T-helper 9 cell (primary cell): ENCODE data around the gene USP8.
"Not testable (repeated sequence)": the region's sequence is repeated elsewhere in the genome, so short reads cannot be mapped to it uniquely, and the experiment has no call there.

Experiments used
- DNase-seq: peaks from one replicate; pipeline ENCODE4 v3.0.0-alpha.2; 2020
- total RNA-seq, 2 donors: gene quantifications; one replicate each; lab custom pipeline; 2026; lab: John Stamatoyannopoulos, UW

USP8 gene
- 59.6 to 111 reads per million in 2 donors for total RNA-seq

DNA sequence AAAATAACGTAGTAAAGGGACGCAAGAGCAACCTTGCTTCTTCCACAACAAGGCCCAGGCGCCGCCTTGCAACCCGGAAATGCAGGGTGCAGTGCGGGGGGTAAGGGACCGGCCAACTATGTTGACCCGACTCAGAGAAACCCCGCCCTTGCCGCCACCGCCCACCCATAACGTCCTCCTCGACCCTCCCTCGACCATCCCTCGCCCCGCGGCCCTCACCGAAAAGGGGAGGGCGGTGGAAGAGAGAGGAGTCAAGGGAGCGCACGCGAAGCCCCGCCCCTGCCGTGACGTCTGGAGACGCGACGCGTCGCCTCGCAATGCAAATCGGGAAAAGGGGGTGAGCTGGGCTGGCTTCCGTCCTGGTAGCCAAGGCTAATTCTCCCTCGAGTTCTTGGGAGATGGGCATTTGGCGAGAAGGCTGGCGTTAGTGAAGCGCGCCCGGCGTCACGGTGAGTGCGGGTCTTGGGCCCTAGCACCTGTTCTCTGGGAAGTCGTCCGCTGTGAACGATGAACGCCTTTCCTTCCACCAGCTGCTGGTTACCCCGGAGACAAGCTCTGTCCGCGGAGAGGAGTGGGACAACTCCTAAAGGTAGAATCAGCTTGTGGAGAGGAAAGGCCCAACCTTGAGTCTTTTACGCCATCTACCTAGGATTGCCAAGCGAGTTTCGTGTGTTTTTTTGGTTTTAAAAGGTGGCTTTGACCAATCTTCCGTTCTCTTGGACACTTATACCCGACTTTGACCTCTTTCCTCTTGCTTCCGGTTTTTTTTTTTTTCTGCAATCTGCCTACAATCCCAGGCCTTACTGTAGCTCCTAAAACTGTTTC lies at the start of gene USP8:
Gene USP8, plus strand, starts transcription at position 340 of the 825 bp plus-strand sequence. CDS start 14,669 bp downstream, outside the sequence.
- DNase-seq: peak; percentile 88

DNA sequence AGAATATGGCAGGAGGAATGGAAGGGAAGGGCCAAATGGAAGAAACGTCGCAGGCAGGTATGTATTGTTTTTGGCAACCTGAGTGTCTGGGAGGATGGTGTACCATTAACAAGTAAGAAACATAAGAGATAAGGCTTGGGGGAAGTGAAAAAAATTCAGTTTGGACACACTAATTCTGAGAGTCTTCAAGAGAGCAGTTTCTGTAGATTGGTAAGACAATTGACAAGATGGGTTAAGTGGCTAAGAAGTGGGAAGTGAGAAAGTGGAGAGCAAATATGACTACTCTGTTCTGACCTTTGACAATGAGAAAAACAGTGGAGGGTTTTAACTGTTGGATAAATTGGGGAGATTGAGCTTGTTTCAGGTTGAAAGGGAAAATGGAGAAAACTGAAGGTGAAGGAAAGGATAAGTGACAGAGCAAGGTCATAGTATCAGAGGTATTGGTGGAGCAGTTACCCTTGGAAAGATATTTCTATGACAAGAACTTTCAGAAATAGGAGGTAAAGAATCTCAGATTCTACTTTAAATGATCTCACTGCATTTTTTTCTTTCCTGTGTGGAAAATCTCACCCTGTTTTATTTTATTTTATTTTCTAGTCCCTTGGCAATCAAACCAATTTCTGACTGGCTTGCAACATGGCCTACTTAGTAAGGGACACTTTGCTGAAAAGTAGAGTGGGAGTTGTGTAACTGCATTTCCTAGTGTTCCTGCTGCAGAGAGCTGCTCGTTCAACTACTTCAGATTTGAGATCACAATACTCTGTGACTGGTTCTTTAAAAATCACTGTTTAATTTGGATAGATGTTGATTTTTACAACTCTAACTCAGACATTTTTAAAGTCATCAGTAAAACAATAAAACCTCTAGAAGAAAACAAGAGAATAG lies 46.1 kb upstream of the USP8 start:
- no peak for DNase-seq

DNA sequence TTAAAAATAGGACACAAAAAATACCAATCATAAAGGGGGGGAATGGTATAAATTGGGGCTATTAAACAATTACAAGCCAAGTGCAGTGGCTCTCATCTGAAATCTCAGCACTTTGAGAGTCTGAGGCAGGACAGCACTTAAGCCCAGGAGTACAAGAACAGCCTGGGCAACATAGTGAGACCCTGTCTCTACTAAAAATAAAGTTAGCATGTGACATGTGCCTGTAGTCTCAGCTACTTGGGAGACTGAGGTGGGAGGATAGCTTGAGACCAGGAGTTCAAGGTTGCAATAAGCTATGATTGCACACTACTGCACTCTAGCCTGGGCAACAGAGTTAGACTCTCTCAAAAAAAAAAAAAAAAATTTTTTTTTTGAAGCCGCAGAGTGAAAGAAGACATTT lies 45.4 kb upstream of the USP8 start:
- DNase-seq: no peak

DNA sequence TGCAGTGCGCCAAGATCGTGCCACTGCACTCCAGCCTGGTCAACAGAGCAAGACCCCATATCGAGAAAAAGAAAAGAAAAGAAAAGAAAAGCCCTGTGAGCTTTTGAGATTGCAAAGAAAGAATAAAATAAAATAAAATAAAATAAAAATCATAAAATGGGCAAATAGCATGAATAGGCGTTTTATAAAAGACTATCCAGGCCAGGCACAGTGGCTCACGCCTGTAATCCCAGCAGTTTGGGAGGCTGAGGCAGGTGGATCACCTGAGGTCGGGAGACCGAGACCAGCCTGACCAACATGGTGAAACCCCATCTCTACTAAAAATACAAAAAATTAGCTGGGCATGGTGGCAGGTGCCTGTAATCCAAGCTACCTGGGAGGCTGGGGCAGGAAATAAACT lies 44.8 kb upstream of the USP8 start:
- not testable (repeated sequence) for DNase-seq

DNA sequence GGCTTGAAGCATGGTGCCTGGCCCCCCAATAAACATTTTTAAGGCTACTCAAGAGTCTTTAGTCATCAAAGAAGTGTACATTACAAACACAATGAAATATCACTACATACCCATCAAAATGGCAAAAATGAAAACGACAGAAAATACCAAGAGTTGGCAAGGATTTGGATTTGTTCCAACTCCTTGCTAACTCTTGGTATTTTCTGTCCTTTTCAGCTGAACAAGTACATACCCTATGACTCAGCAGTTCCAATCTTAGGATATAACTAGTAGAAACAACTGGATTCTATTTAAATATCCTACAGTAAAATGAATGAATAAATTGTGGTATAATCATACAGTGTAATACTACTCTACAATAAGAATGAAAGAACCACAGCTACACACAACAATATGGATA lies 44.1 kb upstream of the USP8 start:
- no peak for DNase-seq

DNA sequence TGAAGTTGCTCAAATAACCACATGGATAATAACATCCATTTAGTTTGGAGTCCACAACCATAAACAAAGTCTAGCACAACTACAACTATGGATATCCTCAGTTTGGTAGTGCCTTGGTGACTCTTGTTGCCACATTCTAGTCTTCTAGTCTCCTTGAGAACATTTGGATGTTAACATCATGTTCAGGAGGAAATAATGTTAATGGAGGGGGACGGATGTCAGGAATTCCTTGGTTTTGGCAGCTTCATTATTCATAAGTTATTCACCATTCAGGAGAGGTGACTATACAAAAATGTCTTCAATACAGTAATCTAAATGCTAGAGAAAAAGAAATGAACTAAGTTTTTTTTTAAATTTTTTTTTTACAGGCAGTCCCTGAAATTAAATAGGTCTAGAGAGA lies 42.8 kb upstream of the USP8 start:
- no peak for DNase-seq

DNA sequence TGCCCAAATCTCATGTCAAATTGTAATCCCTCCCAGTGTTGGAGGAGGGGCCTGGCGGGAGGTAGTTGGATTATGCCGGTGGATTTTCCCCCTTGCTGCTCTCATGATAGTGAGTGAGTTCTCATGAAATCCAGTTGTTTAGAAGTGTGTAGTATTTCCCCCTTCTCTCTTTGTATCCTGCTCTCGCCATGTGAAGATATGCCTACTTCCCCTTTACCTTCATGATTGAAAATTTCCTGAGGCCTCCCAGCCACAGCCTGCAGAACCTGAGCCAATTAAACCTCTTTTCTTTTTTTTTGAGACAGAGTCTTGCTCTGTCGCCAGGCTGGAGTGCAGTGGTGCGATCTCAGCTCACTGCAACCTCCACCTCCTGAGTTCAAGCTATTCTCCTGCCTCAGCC lies 41.8 kb upstream of the USP8 start:
- DNase-seq: not testable (repeated sequence)

DNA sequence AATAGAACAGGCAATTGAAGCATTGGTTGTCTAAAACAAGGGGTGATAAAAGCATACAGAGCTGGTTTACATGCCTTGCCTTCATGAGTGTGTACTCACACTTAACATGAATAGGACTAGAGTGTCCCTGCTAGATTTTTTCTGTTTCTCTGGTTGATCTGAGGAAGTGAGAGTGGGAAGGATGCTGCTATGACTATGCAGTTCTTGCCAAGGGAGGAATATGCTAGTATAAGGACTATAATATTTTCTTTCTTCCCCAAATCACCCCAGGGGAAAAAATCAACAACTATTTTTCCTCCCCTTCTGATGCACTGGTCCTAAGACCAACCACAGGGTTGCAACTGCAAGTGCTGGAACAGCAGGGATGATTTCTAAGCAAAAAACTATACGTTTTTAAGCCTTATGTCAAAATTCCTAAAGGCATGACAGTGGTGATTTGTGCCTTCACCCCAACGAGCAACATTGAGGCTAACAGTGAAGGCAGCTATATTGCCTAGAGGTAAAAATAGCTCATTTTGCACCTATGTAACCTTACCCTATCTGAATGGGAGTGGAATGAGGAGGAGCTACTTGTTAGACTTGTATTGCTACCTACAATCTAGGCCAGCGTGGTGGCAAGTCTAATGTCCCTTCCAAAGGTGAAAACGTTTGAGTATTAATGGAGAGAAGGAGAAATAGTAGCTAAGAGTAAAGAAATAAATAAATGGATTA lies 33.5 kb upstream of the USP8 start:
- no peak for DNase-seq

DNA sequence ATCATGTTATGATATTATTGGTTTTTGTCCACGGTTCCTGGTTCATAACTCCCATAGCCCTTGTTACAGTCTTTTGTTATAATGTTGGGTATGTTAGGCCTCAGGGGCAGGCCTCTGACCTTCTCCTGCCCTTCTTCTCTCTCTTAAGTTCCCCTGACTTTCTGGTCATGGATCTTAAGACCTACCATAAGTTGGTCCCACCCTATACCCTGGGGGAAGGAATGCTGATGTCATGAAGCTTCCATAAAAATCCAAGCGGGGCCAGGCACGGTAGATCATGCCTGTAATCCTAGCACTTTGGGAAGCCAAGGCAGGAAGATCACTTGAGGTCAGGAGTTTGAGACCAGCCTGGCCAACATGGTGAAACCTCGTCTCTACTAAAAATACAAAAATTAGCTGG lies 32.6 kb upstream of the USP8 start:
- DNase-seq: not testable (repeated sequence)

DNA sequence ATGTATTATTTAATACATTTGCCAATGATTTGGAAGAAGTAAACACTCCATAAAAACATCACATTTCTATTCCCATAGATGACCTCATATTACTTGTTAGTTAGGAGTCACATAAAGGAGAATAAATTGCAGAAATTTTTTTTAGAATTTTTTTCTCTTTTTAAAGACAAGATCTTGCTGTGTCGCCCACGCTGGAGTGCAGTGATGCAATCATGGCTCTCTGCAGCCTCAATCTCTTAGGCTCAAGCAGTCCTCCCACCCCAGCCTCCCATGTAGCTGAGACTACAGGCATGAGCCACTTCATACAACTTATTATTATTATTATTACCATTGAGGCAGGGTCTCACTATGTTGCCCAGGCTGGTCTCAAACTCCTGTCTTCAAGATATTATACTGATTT lies 12.3 kb upstream of the USP8 start:
- DNase-seq: no peak

DNA sequence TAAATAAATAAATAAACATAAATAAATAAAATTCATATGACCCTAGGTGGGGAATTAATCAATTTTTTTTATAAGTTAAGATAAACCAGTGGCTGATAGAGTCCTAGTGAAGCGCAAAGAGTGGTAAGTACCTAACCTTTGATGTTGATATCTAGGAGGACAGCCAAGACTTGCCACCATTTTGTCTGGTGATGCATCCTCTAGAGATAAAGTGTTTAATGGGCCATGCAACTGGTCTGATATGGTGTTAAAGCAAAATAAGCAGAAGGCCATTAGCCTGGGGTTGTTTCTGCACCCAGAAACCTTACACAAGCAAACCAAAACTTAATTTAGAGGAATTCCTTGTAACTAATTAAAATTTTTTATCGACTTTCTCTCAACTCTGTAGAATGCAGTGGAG lies 9.6 kb upstream of the USP8 start:
- no peak for DNase-seq

DNA sequence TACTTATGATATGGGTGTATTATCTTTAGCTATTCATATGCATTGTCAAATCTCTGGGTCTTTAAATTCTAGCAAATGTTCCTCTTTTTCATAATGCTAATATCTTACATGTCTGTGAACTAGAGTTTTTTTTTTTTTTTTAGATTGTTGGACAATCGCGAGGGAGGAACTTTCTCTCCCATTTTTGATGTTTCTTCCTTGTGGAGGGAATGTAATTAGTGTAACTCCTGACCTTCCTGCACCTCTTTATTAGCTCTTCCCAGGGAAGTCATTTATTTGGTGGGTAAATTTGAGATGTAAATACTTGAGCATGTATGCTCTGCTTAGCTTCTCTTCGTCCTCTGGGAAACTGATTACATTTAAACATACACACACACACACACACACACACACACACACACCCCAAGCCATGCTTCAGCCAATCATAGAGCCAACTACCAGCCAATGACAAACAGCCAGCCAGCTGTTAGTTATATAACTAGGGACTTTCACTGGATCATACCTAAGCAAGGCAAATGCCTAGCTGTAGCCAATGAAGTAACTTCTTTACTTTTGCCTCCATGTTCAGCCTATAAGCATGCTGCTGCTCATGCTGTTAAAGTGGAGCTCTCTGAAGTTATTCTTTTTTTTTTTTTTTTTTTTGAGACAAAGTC lies 8.3 kb upstream of the USP8 start:
- DNase-seq: no peak

DNA sequence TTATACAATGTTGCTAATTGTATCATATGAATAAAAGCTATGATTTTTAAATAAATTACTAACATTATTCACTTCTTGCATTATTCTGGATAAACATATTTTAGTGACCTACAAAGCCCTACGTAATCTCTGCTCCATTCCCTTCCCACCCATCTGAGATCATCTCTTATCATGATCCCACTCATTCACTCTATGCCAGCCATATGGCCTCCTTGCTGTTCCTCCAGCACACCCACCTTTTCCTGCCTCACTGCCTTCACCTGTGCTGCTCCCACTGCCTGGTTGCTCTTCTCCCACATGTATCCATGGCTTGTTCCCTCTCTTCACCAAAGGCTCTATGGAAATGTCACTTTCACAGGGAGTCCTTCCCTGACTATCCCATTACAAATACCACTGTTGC lies 7.3 kb upstream of the USP8 start:
- no peak for DNase-seq

DNA sequence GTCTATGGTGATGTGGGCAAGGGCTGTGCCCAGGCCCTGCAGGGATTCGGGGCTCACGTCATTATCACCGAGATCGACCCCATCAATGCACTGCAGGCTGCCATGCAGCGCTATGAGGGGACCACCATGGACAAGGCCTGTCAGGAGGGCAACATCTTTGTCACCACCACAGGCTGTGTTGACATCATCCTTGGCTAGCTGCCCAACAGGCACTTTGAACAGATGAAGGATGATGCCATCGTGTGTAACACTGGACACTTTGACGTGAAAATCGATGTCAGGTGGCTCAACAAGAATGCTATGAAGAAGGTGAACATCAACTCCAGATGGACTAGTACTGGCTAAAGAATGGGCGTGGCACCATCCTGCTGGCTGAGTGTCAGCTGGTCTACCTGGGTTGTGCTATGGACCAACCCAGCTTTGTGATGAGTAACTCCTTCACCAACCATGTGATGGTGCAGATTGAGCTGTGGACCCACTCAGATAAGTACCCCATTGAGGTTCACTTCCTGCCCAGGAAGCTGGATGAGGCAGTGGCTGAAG lies 6.1 kb upstream of the USP8 start:
- no peak for DNase-seq

DNA sequence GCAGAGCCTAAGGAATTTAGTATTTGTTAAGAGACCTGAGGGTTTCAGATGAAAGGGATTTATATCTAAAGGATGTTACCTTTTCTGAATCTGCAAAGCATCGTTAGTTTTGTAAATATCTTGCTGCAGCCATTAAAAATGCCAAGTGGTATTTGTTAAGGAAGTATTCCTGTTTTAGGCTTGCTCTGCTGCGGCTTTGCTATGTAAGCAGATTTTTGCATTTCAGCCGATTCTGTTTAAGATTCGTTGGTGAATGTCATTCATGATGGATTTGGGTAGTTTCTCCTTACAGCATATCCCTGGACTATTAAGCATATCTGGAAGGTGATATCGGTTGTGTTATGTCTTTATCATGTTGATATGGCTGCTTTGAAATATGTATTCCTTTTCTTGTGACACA lies 1.0 kb downstream of the USP8 start:
- no peak for DNase-seq

DNA sequence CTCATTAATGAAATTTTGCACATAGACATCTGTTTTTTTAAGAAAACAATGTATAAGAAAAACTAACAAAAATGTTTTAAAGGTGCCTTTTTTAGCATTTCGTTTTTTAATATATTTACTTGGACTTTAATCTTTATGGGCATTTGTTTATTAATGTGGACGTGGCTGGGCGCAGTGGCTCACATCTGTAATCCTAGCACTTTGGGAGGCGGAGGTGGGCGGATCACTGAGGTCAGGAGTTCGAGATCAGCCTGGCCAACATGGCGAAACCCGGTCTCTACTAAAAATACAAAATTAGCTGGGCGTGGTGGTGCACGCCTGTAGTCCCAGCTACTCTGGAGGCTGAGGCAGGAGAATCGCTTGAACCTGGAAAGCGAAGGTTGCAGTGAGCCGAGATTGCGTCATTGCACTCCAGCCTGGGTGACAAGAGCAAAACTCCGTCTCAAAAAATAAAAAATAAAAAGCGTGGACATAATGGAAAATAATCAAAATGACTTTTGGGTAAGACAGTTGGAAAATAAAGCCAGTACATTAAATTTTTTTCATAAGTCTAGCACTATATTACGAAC lies 1.6 kb downstream of the USP8 start:
- DNase-seq: not testable (repeated sequence)

DNA sequence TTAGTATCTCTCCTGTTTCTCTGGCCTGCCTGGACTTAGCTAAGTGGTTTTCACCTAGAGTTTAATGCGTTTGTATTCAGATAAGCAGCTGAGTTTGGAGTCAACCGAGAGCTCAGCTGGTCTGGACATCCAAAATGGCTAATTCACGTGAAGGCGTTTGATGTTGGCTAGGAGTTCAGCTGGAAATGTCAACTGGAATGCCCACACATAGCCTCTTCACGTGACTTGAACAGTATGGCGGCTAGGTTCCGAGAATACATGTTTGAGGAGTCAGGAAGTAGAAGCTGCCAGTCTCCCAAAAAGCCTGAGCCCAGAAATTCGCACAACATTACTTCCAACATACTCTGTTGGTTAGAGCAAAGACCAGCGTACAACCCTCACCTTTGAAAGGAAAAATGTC lies 2.2 kb downstream of the USP8 start:
- no peak for DNase-seq

DNA sequence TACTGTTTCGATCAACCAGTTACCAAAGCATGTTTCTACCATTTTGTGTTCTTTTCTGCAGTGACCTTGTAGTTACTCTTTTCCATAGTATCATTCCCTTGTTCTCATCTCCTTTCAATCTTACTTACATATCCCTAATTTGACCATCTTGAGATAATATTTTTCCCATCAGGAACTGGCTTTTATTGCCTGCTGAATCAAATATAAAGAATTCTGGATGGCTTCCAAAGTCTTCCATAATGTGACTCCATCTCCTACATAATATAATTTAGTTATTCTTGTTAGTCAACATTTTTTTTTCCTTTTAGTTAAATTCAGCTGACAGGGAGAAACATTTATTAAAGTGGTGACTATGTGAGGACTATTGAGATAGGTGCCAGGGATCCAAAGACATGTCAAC lies 7.0 kb downstream of the USP8 start:
- DNase-seq: no peak

DNA sequence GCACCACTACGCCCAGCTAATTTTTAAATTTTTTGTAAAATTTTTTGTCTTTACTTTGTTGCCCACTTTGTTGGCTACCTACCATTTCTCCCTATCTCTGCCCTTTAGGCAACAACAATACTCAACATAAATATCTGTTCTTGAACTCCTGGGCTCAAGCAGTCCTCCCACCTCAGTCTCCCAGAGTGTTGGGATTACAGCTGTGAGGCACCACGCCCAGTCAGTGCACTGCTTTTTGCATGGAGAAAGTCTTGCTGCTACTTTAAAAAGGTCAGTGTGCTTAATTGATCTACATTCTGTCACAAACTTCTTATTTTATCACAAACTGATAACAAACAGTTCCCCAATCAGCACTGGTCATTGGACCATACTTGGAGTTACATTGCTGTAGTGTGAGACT lies 8.0 kb downstream of the USP8 start:
- DNase-seq: no peak

DNA sequence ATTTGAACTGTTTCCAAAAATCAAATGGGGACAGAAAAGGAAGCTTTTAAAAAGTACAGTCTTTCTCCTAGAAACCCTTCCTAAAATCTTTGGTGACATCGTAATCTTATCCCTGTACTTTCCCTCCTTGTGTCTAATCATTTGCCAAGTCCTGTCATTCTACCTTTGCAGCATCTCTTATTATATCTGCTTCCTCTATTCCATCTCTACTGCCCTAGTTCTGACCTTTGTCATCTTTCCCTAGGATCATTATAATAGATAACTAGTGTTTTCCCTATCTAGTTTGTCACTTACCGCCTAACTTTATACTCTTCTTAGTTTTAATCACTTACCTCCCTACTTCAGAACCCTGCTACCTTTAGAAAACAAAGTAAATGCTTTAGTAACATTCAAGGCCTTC lies 11.6 kb downstream of the USP8 start:
- DNase-seq: no peak

DNA sequence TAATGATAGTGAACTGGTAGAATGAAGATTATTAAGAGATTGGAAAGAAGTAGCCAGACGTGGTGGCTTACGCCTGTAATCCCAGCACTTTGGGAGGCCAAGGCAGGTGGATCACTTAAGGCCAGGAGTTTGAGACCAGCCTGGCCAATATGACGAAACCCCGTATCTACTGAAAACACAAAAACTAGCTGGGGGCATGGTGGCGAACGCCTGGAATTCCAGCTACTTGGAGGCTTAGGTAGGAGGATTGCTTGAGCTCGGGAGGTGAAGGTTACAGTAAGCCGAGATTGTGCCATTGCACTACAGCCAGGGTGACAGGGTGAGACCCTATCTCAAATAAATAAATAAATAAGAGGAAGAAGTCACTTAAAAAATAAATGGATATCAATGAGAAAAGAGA lies 14.0 kb downstream of the USP8 start:
- DNase-seq: no peak

DNA sequence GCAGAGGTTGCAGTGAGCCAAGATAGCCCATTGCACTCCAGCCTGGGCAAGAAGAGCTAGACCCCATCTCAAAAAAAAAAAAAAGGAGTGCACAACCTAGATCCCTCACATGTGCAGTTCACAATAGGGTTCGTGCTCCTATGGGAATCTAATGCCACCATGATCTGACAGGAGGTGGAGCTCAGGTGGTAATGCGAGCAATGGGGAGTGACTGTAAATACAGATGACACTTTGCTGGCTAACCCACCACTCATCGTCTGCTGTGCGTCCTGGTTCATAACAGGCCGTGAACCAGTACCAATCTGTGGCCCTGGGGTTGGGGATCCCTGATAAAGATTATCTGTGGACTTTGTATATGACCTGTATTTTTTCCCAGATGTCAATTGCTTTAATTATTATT lies 16.7 kb downstream of the USP8 start:
- DNase-seq: no peak
